Measurements from ENCODE around the gene AUTS2. TPM values are rescaled to one million over a fixed set of nuclear protein-coding genes. Genes with fewer than 3 reads are reported as not detected.

Gene AUTS2
- total RNA-seq, 1 experiment from 2014 or later: 42.1 TPM

- Histone ChIP-seq H3K9me3 (ENCODE audit: low read depth, low read length, poor library complexity, severe bottlenecking) (no peaks in the 10 kb centered on the region), H3K27ac (ENCODE audit: low read depth, low read length, poor library complexity, severe bottlenecking) (no peak overlapping the region), H3K4me3 (ENCODE audit: low read depth, low read length, poor library complexity, severe bottlenecking) (no peak overlapping the region), H3K27me3 (replicated peaks; ENCODE audit: insufficient read depth, low read depth, low read length, poor library complexity) (no peaks in the 10 kb centered on the region), H3K4me1 (ENCODE audit: insufficient read depth, low read length, poor library complexity, severe bottlenecking) (no peaks in the 10 kb centered on the region), H3K36me3 (ENCODE audit: insufficient read depth, low read length, poor library complexity, severe bottlenecking) (no peaks in the 10 kb centered on the region)
- BruUV-seq (replicated peaks): no TSS peak
- TF ChIP-seq EZH2 (IDR thresholded peaks at IDR 0.05; ENCODE audit: borderline replicate concordance, low read depth, low read length, poor library complexity, severe bottlenecking): no peak
- TF ChIP-seq CTCF (conservative IDR thresholded peaks at IDR 0.05; ENCODE audit: low read depth, low read length): no peak
- intact Hi-C loops (cut with micrococcal nuclease; ENCODE audit: unreplicated experiment): no loop called here
- DNase-seq (ENCODE audit: low spot score): no peak
- POLR2A ChIA-PET (ENCODE audit: low non-redundant PET): no interaction called here
- CTCF ChIA-PET: no interaction called here
Measured at GRCh38 chr7:69942573-69942972, 344.3 kb downstream of the AUTS2 start.

- Histone ChIP-seq H3K36me3 (ENCODE audit: insufficient read depth, low read length, poor library complexity, severe bottlenecking) (no peaks in the 10 kb centered on the region), H3K27ac (ENCODE audit: low read depth, low read length, poor library complexity, severe bottlenecking) (no peak overlapping the region), H3K9me3 (ENCODE audit: low read depth, low read length, poor library complexity, severe bottlenecking) (no peaks in the 10 kb centered on the region), H3K4me3 (ENCODE audit: low read depth, low read length, poor library complexity, severe bottlenecking) (no peak overlapping the region), H3K27me3 (replicated peaks; ENCODE audit: insufficient read depth, low read depth, low read length, poor library complexity) (no peaks in the 10 kb centered on the region), H3K4me1 (ENCODE audit: insufficient read depth, low read length, poor library complexity, severe bottlenecking) (no peaks in the 10 kb centered on the region)
- intact Hi-C loops (cut with micrococcal nuclease; ENCODE audit: unreplicated experiment): no loop called here
- no peak for DNase-seq (ENCODE audit: low spot score)
- POLR2A ChIA-PET (ENCODE audit: low non-redundant PET): no interaction called here
- TF ChIP-seq EZH2 (IDR thresholded peaks at IDR 0.05; ENCODE audit: borderline replicate concordance, low read depth, low read length, poor library complexity, severe bottlenecking) (no peak), CTCF (conservative IDR thresholded peaks at IDR 0.05; ENCODE audit: low read depth, low read length) (no peak)
- BruUV-seq (replicated peaks): no TSS peak
- CTCF ChIA-PET: no interaction called here
Measured at GRCh38 chr7:69946901-69947300, 348.6 kb downstream of the AUTS2 start.

- intact Hi-C loops (cut with micrococcal nuclease; ENCODE audit: unreplicated experiment): no loop called here
- no TSS peak for BruUV-seq (replicated peaks)
- CTCF ChIA-PET: no interaction called here
Measured at GRCh38 chr7:69947998-69948397, 349.7 kb downstream of the AUTS2 start.

More at GRCh38 chr7:69947998-69948397, 349.7 kb downstream of the AUTS2 start:
- no peak for TF ChIP-seq EZH2 (IDR thresholded peaks at IDR 0.05; ENCODE audit: borderline replicate concordance, low read depth, low read length, poor library complexity, severe bottlenecking)
- no peak for TF ChIP-seq CTCF (conservative IDR thresholded peaks at IDR 0.05; ENCODE audit: low read depth, low read length)
- DNase-seq (ENCODE audit: low spot score): no peak
- no peaks in the 10 kb centered on the region for H3K27me3 ChIP-seq (replicated peaks; ENCODE audit: insufficient read depth, low read depth, low read length, poor library complexity)
- no peak overlapping the region for H3K27ac ChIP-seq (ENCODE audit: low read depth, low read length, poor library complexity, severe bottlenecking)
- no peaks in the 10 kb centered on the region for H3K36me3 ChIP-seq (ENCODE audit: insufficient read depth, low read length, poor library complexity, severe bottlenecking)
- POLR2A ChIA-PET (ENCODE audit: low non-redundant PET): no interaction called here
- H3K4me1 ChIP-seq (ENCODE audit: insufficient read depth, low read length, poor library complexity, severe bottlenecking): peaks cover 6% of the 10 kb centered on the region
- H3K4me3 ChIP-seq (ENCODE audit: low read depth, low read length, poor library complexity, severe bottlenecking): no peak overlapping the region
- H3K9me3 ChIP-seq (ENCODE audit: low read depth, low read length, poor library complexity, severe bottlenecking): no peaks in the 10 kb centered on the region

Measured in A673 (cell line).